GM23338 (cell line): ENCODE data around the gene VPS13A.

ENCODE experiments used
- TF ChIP-seq, protein P1 (sequence below), 2 experiments: fragments of 200-600 bp in 1 of 2; sonication (generic) in 1 of 2; conservative IDR thresholded peaks; 2 replicates each; pipeline versions ENCODE4 v1.5.1 to v1.6.1; 2016 to 2017; ENCODE audit warnings: antibody characterized with exemption in 2 of 2, low read depth in 2 of 2, mild to moderate bottlenecking in 2 of 2, moderate library complexity in 1 of 2
- TF ChIP-seq, protein P2 (sequence below): IDR thresholded peaks from one replicate; pipeline ENCODE4 v1.6.1; 2018; ENCODE audit warnings: antibody characterized with exemption; ENCODE audit not compliant: unreplicated experiment

DNA sequence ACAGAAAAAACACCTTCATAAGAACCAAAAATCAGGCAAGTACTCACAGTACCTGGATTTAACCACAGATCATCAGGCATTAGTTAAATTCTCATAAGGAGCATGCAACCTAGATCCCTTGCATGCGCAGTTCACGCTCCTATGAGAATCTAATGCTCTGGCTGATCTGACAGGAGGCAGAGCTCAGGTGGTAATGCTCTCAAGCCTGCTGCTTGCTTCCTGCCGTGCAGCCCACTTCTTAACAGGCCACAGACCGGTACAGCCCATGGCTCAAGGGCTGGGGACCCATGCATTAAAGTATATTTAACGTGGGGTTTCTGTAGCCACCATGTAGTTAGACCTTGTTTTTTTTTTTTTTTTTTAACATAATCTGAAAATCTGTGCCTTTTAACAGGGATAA is 147.7 kb downstream of the VPS13A start:
- TF ChIP-seq, protein P1, sequence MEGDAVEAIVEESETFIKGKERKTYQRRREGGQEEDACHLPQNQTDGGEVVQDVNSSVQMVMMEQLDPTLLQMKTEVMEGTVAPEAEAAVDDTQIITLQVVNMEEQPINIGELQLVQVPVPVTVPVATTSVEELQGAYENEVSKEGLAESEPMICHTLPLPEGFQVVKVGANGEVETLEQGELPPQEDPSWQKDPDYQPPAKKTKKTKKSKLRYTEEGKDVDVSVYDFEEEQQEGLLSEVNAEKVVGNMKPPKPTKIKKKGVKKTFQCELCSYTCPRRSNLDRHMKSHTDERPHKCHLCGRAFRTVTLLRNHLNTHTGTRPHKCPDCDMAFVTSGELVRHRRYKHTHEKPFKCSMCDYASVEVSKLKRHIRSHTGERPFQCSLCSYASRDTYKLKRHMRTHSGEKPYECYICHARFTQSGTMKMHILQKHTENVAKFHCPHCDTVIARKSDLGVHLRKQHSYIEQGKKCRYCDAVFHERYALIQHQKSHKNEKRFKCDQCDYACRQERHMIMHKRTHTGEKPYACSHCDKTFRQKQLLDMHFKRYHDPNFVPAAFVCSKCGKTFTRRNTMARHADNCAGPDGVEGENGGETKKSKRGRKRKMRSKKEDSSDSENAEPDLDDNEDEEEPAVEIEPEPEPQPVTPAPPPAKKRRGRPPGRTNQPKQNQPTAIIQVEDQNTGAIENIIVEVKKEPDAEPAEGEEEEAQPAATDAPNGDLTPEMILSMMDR (conservative IDR thresholded peaks at IDR 0.05; ENCODE audit: low read depth in 2 of 2), result no peak
- TF ChIP-seq, protein P2, sequence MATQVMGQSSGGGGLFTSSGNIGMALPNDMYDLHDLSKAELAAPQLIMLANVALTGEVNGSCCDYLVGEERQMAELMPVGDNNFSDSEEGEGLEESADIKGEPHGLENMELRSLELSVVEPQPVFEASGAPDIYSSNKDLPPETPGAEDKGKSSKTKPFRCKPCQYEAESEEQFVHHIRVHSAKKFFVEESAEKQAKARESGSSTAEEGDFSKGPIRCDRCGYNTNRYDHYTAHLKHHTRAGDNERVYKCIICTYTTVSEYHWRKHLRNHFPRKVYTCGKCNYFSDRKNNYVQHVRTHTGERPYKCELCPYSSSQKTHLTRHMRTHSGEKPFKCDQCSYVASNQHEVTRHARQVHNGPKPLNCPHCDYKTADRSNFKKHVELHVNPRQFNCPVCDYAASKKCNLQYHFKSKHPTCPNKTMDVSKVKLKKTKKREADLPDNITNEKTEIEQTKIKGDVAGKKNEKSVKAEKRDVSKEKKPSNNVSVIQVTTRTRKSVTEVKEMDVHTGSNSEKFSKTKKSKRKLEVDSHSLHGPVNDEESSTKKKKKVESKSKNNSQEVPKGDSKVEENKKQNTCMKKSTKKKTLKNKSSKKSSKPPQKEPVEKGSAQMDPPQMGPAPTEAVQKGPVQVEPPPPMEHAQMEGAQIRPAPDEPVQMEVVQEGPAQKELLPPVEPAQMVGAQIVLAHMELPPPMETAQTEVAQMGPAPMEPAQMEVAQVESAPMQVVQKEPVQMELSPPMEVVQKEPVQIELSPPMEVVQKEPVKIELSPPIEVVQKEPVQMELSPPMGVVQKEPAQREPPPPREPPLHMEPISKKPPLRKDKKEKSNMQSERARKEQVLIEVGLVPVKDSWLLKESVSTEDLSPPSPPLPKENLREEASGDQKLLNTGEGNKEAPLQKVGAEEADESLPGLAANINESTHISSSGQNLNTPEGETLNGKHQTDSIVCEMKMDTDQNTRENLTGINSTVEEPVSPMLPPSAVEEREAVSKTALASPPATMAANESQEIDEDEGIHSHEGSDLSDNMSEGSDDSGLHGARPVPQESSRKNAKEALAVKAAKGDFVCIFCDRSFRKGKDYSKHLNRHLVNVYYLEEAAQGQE, result no peak
